NCI-H2196 treated with DMSO at 0.1 percent for 48 hours (cell line): ENCODE results near the gene PPFIA2.

Experiments used
- DNase-seq: peaks from one replicate; lab custom pipeline; 2025; ENCODE audit not compliant: unreplicated experiment; lab: John Stamatoyannopoulos, UW

PPFIA2 gene

DNA sequence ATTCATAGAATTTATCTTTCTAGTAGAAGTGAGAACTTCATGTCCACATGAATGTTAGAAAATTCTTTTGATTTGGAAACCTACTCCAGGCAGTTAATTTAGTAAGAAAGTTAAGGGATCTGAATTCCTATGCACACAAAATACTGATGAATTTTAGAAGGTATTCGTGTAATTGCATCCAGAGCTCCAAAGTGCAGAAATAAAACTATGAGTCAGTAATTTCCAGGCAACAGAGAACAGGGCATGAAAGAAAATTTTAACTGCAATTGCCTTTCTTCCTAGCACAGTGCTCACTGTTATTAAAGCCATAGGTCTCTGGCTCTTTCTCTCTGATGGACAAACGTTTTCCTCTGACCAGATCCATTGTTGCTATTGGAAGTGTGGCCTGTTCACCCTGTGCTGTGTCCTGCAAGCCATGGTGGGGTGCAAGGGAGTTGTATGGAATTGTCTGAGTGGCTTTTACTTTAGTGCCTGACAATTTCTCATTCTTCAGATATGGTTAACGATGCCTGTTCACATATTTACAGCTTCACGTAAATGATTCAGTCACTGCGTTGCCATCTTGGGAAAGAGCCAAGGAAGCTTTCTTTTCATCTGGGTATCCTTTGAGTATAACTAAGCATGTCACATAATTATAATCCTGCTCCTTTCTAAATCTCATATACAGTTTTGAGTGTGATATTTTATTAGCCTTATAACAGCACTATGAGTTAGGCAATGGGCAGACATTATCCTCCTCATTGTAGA, 536.1 kb downstream of the PPFIA2 start:
- DNase-seq = no peak

DNA sequence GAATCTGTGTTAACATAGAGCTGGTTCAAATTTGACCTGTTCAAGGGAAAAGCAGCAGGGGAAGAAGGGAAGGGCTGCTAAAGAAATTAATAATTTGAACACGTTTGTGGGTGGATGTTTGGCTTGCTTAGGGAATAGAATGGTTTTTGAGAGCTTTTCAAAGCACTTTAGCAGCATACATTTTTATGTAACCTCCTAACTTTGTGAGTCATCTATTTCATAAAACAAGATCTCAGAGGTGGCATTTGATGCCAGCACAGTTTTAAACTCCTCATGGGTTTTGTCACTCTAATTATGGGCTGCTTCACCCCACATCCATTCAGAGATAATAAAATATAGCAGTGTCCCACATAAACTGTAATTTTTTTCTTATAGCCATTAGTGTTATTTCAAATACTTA, 537.5 kb downstream of the PPFIA2 start:
- no peak for DNase-seq

DNA sequence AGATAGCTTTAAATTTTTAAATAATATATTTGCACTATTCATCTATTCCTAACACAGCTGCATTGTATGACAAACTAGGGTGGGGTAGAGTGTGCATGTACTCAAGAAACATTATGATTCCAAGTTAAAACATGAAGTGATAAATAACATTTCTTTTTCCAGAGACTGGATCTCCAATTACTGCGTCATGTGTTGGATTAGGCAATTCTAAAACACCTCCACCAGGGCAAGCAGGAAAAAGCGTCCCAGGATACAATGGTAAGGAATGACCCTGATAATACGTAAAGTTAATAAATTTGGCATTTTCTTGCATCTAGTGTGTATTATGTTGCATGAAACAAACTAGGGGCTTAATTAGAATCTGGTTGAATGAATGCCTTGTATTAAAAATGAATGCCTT, 542.4 kb downstream of the PPFIA2 start:
- no peak for DNase-seq

DNA sequence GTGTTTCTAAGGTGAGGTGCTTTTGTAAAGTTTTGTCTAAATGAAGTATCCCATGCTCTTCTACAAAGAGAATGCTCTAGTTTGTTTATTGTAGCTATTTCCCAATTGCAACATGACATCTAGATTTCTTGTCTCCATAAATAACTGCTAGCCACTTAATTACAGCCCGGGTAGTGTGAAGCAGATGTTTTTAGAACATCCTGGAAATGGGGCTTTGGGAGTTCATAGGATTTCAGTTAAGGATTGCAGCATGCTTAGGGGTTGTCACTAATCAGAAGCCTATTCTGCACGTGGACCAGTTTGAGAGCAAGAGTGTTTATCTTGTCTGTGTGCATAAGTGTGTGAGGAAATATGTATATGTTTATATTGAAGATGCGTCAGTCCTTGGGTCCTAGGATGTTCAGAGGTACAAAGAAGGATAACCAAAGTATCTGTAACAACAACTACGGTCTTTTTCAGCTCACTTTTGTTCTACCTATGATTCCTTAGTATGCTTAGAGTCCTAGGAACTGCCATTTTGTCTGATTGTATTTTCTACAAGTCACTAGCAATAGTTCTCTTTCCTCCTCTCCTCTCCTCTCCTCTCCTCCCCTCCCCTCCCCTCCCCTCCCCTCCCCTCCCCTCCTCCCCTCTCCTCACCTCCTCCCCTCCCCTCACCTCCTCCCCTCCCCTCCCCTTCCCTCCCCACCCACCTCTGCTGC, 546.0 kb downstream of the PPFIA2 start:
- no peak for DNase-seq

DNA sequence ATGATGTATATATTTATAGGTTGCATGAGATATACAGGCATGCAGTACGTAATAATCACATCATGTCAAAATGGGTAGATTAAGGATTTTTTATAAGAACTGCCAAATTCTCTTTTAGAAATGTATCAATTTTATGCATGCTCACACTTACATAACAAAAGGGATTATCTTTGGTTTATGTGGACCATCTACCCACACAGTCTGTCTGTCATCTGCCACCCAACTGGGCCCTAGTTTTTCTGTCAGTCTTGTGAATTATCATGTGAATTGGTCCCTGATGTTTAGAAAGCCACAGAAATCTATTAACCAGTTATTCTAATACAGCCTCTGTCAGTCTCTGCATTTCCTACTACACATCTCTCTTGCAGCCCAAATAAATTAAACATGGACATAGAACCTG, 547.8 kb downstream of the PPFIA2 start:
- DNase-seq = no peak

DNA sequence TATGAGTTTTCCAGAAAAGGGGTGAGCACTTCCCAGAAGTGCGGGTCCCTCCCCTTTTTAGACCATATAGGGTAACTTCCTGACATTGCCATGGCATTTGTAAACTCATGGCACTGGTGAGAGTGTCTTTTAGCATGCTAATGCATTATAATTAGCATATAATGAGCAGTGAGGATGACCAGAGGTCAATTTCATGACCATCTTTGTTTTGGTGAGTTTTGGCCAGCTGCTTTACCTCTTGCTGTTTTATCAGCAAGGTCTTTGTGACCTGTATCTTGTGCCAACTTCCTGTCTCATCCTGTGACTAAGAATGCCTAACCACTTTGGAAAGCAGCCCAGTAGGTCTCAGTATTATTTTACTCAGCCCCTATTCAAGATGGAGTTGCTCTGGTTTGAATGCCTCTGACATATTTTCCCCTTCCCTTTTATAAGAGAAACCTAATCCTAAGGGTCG, 549.4 kb downstream of the PPFIA2 start:
- DNase-seq = peak; percentile 19

DNA sequence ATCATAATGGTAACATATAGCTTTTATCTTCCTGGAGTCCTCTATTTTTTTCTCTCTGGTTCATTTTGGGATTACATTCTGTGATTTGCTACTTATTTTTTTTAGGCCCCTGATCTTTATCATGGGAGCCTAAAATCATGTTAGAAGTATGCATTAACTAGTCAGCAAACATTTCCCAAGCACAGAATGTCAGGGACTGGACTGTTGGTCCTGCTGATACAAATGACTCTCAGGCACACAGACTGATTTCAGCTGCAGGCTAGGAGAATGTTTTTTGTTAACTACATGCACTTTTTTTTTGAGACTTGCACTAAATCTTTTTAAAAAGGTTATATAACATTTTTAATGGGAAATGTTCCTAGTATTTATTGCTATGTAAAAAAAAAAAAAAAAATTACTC, 550.1 kb downstream of the PPFIA2 start:
- no peak for DNase-seq

DNA sequence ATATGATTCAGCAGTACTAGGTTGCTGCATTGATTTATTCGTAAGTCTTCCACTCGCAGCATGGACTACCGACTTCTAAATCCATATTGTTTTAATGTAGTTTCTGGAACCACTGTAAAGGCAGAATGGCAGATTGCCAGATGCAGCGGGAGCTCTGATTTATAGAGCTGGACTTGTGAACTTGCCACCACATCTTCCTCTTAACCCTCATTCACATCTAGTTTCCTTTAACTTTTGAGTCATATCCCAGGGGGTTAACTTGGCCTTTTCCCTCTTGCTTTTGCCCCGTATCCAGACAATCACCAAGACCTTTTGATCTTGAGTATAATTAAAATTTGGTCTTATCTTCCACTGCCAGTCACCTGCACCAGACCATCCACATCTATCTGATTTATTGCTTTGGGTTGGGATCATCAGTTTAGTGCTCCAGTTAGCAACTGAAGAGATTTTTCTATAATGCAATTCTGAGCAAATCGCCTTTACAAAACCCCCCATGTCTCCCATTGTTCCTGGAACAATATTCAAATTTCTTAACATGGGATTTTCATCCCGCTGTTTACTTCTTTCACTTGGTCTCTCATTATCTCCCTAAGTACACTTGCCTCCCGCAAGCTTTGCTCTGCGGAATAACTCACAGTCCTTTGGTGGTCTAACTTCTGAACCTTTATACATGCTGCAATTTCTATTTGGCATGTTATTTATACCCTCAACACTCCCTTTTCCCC, 550.8 kb downstream of the PPFIA2 start:
- no peak for DNase-seq
